Measurements from ENCODE around the gene AIG1.

The AIG1 gene

GRCh38 chr6:143368426-143368825, 307.7 kb downstream of the AIG1 start:
- TF ChIP-seq CTCF (IDR thresholded peaks at IDR 0.05), result no peak
- no peak for DNase-seq (ENCODE audit: low spot score)
- H3K4me3 ChIP-seq, result no peak overlapping the region
- no peak overlapping the region for H3K27ac ChIP-seq

GRCh38 chr6:143369971-143370370, 309.3 kb downstream of the AIG1 start:
- no peak for DNase-seq (ENCODE audit: low spot score)
- TF ChIP-seq CTCF (IDR thresholded peaks at IDR 0.05), result no peak
- Histone ChIP-seq H3K27ac (no peak overlapping the region), H3K4me3 (no peak overlapping the region)

GRCh38 chr6:143370812-143371370, 310.2 kb downstream of the AIG1 start:
- DNase-seq (ENCODE audit: low spot score), result no peak
- H3K27ac ChIP-seq, result no peak overlapping the region
- no peak overlapping the region for H3K4me3 ChIP-seq
- no peak for TF ChIP-seq CTCF (IDR thresholded peaks at IDR 0.05)

GRCh38 chr6:143372199-143372882, 311.7 kb downstream of the AIG1 start:
- Histone ChIP-seq H3K27ac (no peak overlapping the region), H3K4me3 (no peak overlapping the region)
- TF ChIP-seq CTCF (IDR thresholded peaks at IDR 0.05), result no peak
- no peak for DNase-seq (ENCODE audit: low spot score)

GRCh38 chr6:143374014-143374413, 313.3 kb downstream of the AIG1 start:
- Histone ChIP-seq H3K4me3 (no peak overlapping the region), H3K27ac (no peak overlapping the region)
- no peak for TF ChIP-seq CTCF (IDR thresholded peaks at IDR 0.05)
- no peak for DNase-seq (ENCODE audit: low spot score)

- no peak for DNase-seq (ENCODE audit: low spot score)
- Histone ChIP-seq H3K27ac (no peak overlapping the region), H3K4me3 (no peak overlapping the region)
- TF ChIP-seq CTCF (IDR thresholded peaks at IDR 0.05), result no peak
Measured at GRCh38 chr6:143375022-143375585, 314.4 kb downstream of the AIG1 start.

- no peak for TF ChIP-seq CTCF (IDR thresholded peaks at IDR 0.05)
- no peak overlapping the region for H3K4me3 ChIP-seq
Measured at GRCh38 chr6:143376375-143376774, 315.7 kb downstream of the AIG1 start.

More at GRCh38 chr6:143376375-143376774, 315.7 kb downstream of the AIG1 start:
- no peak for DNase-seq (ENCODE audit: low spot score)
- H3K27ac ChIP-seq, result no peak overlapping the region

Data from coronary artery (tissue), 2 donors.